ENCODE data around the gene SLC35F6.

The SLC35F6 gene

GRCh38 chr2:26754539-26754938 lies 9.5 kb upstream of the SLC35F6 start:
- Histone ChIP-seq H2AFZ (no peak overlapping the region), H3K36me3 (ENCODE audit: control insufficient read depth, insufficient read depth, low read length) (no peaks in the 10 kb centered on the region), H3K4me1 (peaks cover 17% of the 10 kb centered on the region), H3K27me3 (ENCODE audit: control insufficient read depth, insufficient read depth, low read length) (no peaks in the 10 kb centered on the region), H3K9me3 (ENCODE audit: control insufficient read depth, low read length) (no peaks in the 10 kb centered on the region), H3K79me2 (no peaks in the 10 kb centered on the region), H3K27ac (no peak overlapping the region), H3K9ac (no peak overlapping the region), H3K4me3 (ENCODE audit: low read depth, low read length) (no peak overlapping the region), H3K4me2 (ENCODE audit: low read length) (no peak overlapping the region)
- TF ChIP-seq, protein P1, sequence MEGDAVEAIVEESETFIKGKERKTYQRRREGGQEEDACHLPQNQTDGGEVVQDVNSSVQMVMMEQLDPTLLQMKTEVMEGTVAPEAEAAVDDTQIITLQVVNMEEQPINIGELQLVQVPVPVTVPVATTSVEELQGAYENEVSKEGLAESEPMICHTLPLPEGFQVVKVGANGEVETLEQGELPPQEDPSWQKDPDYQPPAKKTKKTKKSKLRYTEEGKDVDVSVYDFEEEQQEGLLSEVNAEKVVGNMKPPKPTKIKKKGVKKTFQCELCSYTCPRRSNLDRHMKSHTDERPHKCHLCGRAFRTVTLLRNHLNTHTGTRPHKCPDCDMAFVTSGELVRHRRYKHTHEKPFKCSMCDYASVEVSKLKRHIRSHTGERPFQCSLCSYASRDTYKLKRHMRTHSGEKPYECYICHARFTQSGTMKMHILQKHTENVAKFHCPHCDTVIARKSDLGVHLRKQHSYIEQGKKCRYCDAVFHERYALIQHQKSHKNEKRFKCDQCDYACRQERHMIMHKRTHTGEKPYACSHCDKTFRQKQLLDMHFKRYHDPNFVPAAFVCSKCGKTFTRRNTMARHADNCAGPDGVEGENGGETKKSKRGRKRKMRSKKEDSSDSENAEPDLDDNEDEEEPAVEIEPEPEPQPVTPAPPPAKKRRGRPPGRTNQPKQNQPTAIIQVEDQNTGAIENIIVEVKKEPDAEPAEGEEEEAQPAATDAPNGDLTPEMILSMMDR (IDR thresholded peaks at IDR 0.05): no peak

GRCh38 chr2:26754972-26755670 lies 9.0 kb upstream of the SLC35F6 start:
- Histone ChIP-seq H3K79me2 (no peaks in the 10 kb centered on the region), H3K36me3 (ENCODE audit: control insufficient read depth, insufficient read depth, low read length) (no peaks in the 10 kb centered on the region), H3K9me3 (ENCODE audit: control insufficient read depth, low read length) (no peaks in the 10 kb centered on the region), H3K4me3 (ENCODE audit: low read depth, low read length) (no peak overlapping the region), H3K4me1 (peaks cover 17% of the 10 kb centered on the region), H2AFZ (peak overlapping the region; percentile 65), H3K9ac (no peak overlapping the region), H3K27me3 (ENCODE audit: control insufficient read depth, insufficient read depth, low read length) (no peaks in the 10 kb centered on the region), H3K4me2 (ENCODE audit: low read length) (no peak overlapping the region), H3K27ac (peak overlapping the region; percentile 73)
- TF ChIP-seq, protein P1 (IDR thresholded peaks at IDR 0.05): no peak

GRCh38 chr2:26756337-26756736 lies 7.7 kb upstream of the SLC35F6 start:
- no peaks in the 10 kb centered on the region for H3K36me3 ChIP-seq (ENCODE audit: control insufficient read depth, insufficient read depth, low read length)
- H2AFZ ChIP-seq: no peak overlapping the region
- H3K4me1 ChIP-seq: peaks cover 17% of the 10 kb centered on the region
- no peaks in the 10 kb centered on the region for H3K79me2 ChIP-seq
- no peak overlapping the region for H3K9ac ChIP-seq
- TF ChIP-seq, protein P1 (IDR thresholded peaks at IDR 0.05): no peak
- no peak overlapping the region for H3K4me2 ChIP-seq (ENCODE audit: low read length)
- H3K9me3 ChIP-seq (ENCODE audit: control insufficient read depth, low read length): no peaks in the 10 kb centered on the region
- H3K27me3 ChIP-seq (ENCODE audit: control insufficient read depth, insufficient read depth, low read length): no peaks in the 10 kb centered on the region
- H3K4me3 ChIP-seq (ENCODE audit: low read depth, low read length): no peak overlapping the region
- no peak overlapping the region for H3K27ac ChIP-seq

- H3K4me3 ChIP-seq (ENCODE audit: low read depth, low read length): no peak overlapping the region
- H2AFZ ChIP-seq: peak overlapping the region; percentile 53
- peak overlapping the region; percentile 60 for H3K27ac ChIP-seq
- H3K4me2 ChIP-seq (ENCODE audit: low read length): no peak overlapping the region
- H3K79me2 ChIP-seq: no peaks in the 10 kb centered on the region
- H3K4me1 ChIP-seq: peaks cover 17% of the 10 kb centered on the region
- no peaks in the 10 kb centered on the region for H3K36me3 ChIP-seq (ENCODE audit: control insufficient read depth, insufficient read depth, low read length)
- no peak overlapping the region for H3K9ac ChIP-seq
- H3K27me3 ChIP-seq (ENCODE audit: control insufficient read depth, insufficient read depth, low read length): no peaks in the 10 kb centered on the region
- H3K9me3 ChIP-seq (ENCODE audit: control insufficient read depth, low read length): no peaks in the 10 kb centered on the region
- TF ChIP-seq, protein P1 (IDR thresholded peaks at IDR 0.05): no peak
Measured at GRCh38 chr2:26757873-26758789, 6.0 kb upstream of the SLC35F6 start.
